Urothelium cell line (cell line): ENCODE measurements around the gene MAML2.

ENCODE experiments used
- DNase-seq: peaks from one replicate; pipeline ENCODE4 v3.0.0; 2011; ENCODE audit warnings: low spot score, mixed read lengths
- FAIRE-seq: peaks from 2 replicates; lab custom pipeline; 2011; peaks lifted over from hg19 to GRCh38; lab: Jason Lieb, UNC

The MAML2 gene

GRCh38 chr11:96143041-96143521 is 199.9 kb downstream of the MAML2 start:
- no peak for DNase-seq
- no peak for FAIRE-seq

GRCh38 chr11:96141626-96142025 is 201.4 kb downstream of the MAML2 start:
- no peak for FAIRE-seq
- DNase-seq, result no peak

GRCh38 chr11:96139691-96140090 is 203.3 kb downstream of the MAML2 start:
- FAIRE-seq (no peak), DNase-seq (no peak)

- DNase-seq (no peak), FAIRE-seq (no peak)
These were observed 205.6 kb downstream of the MAML2 start for GRCh38 chr11:96137373-96137772.

GRCh38 chr11:96136613-96137298 is 206.2 kb downstream of the MAML2 start:
- FAIRE-seq (no peak), DNase-seq (no peak)

GRCh38 chr11:96134602-96135001 is 208.4 kb downstream of the MAML2 start:
- DNase-seq, result no peak
- FAIRE-seq, result no peak

GRCh38 chr11:96132437-96132836 is 210.6 kb downstream of the MAML2 start:
- DNase-seq, result no peak
- no peak for FAIRE-seq

GRCh38 chr11:96130061-96130620 is 212.9 kb downstream of the MAML2 start:
- no peak for FAIRE-seq

GRCh38 chr11:96127596-96127959 is 215.4 kb downstream of the MAML2 start:
- DNase-seq (no peak), FAIRE-seq (no peak)

More at GRCh38 chr11:96130061-96130620, 212.9 kb downstream of the MAML2 start:
- no peak for DNase-seq

- no peak for DNase-seq
- no peak for FAIRE-seq
These were observed 215.9 kb downstream of the MAML2 start for GRCh38 chr11:96126917-96127595.

GRCh38 chr11:96125400-96125799 is 217.6 kb downstream of the MAML2 start:
- FAIRE-seq, result no peak
- DNase-seq, result no peak

- DNase-seq (no peak), FAIRE-seq (no peak)
These were observed 218.8 kb downstream of the MAML2 start for GRCh38 chr11:96124155-96124554.

GRCh38 chr11:96123301-96123700 is 219.7 kb downstream of the MAML2 start:
- DNase-seq (no peak), FAIRE-seq (no peak)

- DNase-seq (peak; percentile 63), FAIRE-seq (no peak)
These were observed 220.4 kb downstream of the MAML2 start for GRCh38 chr11:96122601-96123074.

GRCh38 chr11:96119211-96119610 is 223.8 kb downstream of the MAML2 start:
- DNase-seq (no peak), FAIRE-seq (no peak)

GRCh38 chr11:96116376-96116775 is 226.6 kb downstream of the MAML2 start:
- FAIRE-seq (no peak), DNase-seq (no peak)

GRCh38 chr11:96114178-96115064 is 228.6 kb downstream of the MAML2 start:
- peak; percentile 13 for FAIRE-seq
- DNase-seq, result peak; percentile 27

- no peak for DNase-seq
- no peak for FAIRE-seq
These were observed 229.8 kb downstream of the MAML2 start for GRCh38 chr11:96113193-96113681.

- FAIRE-seq, result no peak
These were observed 230.5 kb downstream of the MAML2 start for GRCh38 chr11:96112192-96113128.

GRCh38 chr11:96111308-96111707 is 231.7 kb downstream of the MAML2 start:
- DNase-seq, result no peak
- no peak for FAIRE-seq

More at GRCh38 chr11:96112192-96113128, 230.5 kb downstream of the MAML2 start:
- no peak for DNase-seq
